Immature natural killer cell (primary cell): ENCODE results near the gene PLPP3. TPM values are rescaled to one million over a fixed set of nuclear protein-coding genes. Genes with fewer than 3 reads are reported as not detected.
"Not testable (repeated sequence)": the region's sequence is repeated elsewhere in the genome, so short reads cannot be mapped to it uniquely, and the experiment has no call there.

Experiments
- DNase-seq, 3 donors: peaks; one replicate each; pipeline ENCODE4 v3.0.0; 2022; ENCODE audit warnings: mixed read lengths in 1 of 3
- H3K27ac Mint-ChIP-seq, 6 donors: one replicate each; pipeline ENCODE4 v1.8.0; 2020; ENCODE audit warnings: mixed read lengths in 6 of 6, mild to moderate bottlenecking in 5 of 6, inconsistent platforms in 4 of 6, moderate library complexity in 3 of 6
- H3K27me3 Mint-ChIP-seq, 3 donors: one replicate each; pipeline ENCODE4 v1.8.0; 2020 to 2021; ENCODE audit warnings: low read depth in 3 of 3, mild to moderate bottlenecking in 3 of 3, mixed read lengths in 3 of 3, moderate library complexity in 3 of 3, inconsistent platforms in 1 of 3
- H3K36me3 Mint-ChIP-seq, 3 donors: one replicate each; pipeline ENCODE4 v1.8.0; 2020; ENCODE audit warnings: mixed read lengths in 3 of 3, inconsistent platforms in 2 of 3, mild to moderate bottlenecking in 2 of 3
- H3K4me1 Mint-ChIP-seq, 2 donors: one replicate each; pipeline ENCODE4 v1.8.0; 2020; ENCODE audit warnings: inconsistent platforms in 2 of 2, mild to moderate bottlenecking in 2 of 2, mixed read lengths in 2 of 2, moderate library complexity in 1 of 2
- H3K4me3 Mint-ChIP-seq, 5 donors: one replicate each; pipeline ENCODE4 v1.8.0; 2020; ENCODE audit warnings: mild to moderate bottlenecking in 5 of 5, mixed read lengths in 5 of 5, inconsistent platforms in 3 of 5, moderate library complexity in 3 of 5
- H3K9me3 Mint-ChIP-seq, 6 donors: one replicate each; pipeline ENCODE4 v1.8.0; 2020; ENCODE audit warnings: mild to moderate bottlenecking in 6 of 6, mixed read lengths in 6 of 6, inconsistent platforms in 4 of 6, moderate library complexity in 3 of 6
- polyA plus RNA-seq, 3 donors: library from polyadenylated mRNA; unstranded; fragments of 300-500 nt; fragmentation: Illumina TruSeq; gene quantifications; one replicate each; pipeline ENCODE4 v1.2.3, GENCODE V29; 2021

PLPP3 gene
- polyA plus RNA-seq = not detected

DNA sequence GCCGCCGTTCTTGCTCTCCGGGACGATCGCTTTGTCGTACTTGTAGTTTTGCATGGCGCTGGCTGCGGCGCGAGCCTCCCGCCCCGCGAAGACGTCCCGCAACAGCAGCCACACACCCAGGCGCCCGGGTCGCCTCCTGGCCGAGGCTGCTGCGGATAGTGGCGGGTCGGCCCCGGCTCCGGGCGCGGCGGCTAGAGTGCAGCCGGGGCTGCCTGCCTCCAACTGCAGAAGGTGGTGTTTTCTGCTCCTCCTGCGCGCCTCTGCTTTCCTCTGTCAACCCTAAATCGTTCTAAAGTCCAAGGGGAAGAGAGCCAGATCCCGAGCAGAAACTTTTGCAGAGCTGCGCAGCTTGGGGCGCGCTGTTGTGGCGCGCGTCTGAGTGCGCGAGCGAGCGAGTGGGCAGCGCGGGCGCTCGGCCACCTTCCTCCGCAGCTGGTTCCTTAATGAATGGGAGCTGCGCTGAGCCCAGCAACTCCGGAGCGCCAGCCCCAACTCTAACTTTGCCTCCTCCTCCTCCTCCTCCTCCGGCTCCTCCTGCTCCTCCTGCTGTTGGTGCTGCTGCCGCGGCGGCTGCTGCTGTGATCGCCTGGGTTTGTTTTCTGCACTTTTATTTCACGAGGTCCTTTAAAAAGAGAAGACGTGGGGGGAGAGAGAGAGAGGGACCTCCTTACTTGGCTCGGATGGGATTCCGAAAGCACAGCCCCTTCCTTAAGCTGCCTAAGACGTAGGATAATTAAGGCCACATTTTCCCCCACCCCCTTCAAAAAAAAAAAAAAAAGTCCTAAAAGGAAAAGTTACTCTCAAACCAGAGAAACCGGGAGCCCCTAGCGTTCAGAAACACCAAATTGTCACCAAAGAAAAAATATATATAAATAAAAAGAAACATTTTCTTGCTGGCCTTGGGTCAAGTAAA, at the start of gene PLPP3:
Gene PLPP3 (minus strand): TSS at position 601 of the 913 bp plus-strand sequence. CDS start 547 bp downstream, at position 54.
- H3K36me3 Mint-ChIP-seq = no peaks in the 10 kb centered on the region
- no peak within 1 kb of the TSS for H3K27ac Mint-ChIP-seq
- DNase-seq = no peak
- peaks cover 0 to 3% of the 10 kb centered on the region in 2 donors for H3K4me1 Mint-ChIP-seq
- peak within 1 kb of the TSS; percentile 25 to 64 (median 50) for H3K4me3 Mint-ChIP-seq
- H3K27me3 Mint-ChIP-seq = peaks cover 6 to 17% (median 11%) of the 10 kb centered on the region in 3 donors
- no peaks in the 10 kb centered on the region for H3K9me3 Mint-ChIP-seq

DNA sequence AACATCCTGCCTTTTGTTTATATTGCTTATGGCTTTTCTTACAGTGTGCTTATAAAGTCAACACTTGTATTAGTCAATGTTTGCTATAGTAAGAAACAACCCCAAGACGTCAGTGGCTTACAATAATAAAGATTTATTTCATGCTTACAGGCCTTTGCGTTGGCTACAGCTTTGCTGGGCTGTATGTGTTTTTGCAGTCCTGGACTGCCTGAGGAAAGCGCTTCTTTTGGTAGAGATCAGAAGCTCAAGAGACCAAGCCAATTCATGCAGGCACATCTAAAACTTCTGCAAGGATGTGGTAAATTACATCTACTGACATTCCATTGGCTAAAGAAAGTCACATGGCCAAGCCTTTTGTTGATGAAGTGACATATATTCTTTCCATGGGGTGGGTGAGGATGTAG, 48.3 kb upstream of the PLPP3 start:
- Mint-ChIP-seq H3K27me3 (peaks cover 2 to 5% (median 3%) of the 10 kb centered on the region in 3 donors), H3K4me1 (no peaks in the 10 kb centered on the region), H3K36me3 (no peaks in the 10 kb centered on the region), H3K9me3 (peaks cover 0 to 6% (median under 1%) of the 10 kb centered on the region in 6 donors), H3K4me3 (no peak overlapping the region), H3K27ac (no peak overlapping the region)
- no peak for DNase-seq

DNA sequence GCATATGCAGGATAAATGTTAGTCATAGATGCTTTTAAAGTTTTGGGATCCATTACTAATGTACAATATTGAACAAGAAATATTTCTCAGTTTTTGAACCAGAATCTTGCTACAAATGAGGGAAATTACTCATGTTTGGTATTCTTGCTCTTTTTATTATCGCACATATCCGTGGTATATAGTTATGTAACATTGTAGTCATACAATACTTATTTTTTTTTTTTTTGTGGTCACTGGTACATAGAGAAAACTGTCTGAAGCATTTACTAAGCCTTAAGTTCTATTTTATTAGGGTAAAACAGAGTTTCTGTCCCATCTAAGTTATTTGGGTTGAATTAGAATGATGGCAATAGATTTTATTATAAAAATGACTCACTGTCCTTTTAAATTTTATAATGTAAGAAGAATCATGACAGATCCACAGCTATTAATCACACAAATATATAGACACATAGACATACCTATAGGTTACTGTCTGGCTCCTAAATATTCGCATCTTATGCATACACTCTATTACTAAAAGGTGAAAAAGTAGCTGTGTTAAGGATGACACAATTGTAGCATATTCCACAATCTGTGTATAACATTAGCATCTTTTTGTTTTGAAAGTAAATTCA, 47.8 kb upstream of the PLPP3 start:
- peaks cover 0 to 5% (median under 1%) of the 10 kb centered on the region in 6 donors for H3K9me3 Mint-ChIP-seq
- H3K27ac Mint-ChIP-seq = no peak overlapping the region
- no peak overlapping the region for H3K4me3 Mint-ChIP-seq
- no peaks in the 10 kb centered on the region for H3K36me3 Mint-ChIP-seq
- H3K27me3 Mint-ChIP-seq = peaks cover 2 to 5% (median 3%) of the 10 kb centered on the region in 3 donors
- no peak for DNase-seq
- H3K4me1 Mint-ChIP-seq = no peaks in the 10 kb centered on the region

DNA sequence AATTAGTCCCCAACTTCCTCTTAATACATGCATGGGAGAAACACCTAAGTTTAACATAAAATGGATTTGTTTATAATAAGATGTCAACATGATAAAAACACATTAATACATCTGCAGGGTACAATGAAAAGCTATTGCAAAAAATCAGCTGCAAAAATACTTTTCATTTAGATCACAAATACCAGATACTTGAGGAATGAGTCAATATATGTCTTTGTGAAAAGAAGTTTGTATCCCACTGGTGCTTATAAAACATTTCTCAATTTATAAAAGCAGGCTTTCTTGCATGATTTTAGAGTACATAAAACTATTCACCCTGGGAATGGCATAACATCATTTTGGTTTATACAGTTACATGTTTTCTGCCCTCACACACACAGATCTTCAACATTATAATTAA, 47.2 kb upstream of the PLPP3 start:
- H3K27me3 Mint-ChIP-seq = peaks cover 2 to 7% (median 5%) of the 10 kb centered on the region in 3 donors
- no peak overlapping the region for H3K4me3 Mint-ChIP-seq
- H3K27ac Mint-ChIP-seq = no peak overlapping the region
- H3K9me3 Mint-ChIP-seq = peaks cover 0 to 5% (median under 1%) of the 10 kb centered on the region in 6 donors
- no peak for DNase-seq
- H3K36me3 Mint-ChIP-seq = no peaks in the 10 kb centered on the region
- no peaks in the 10 kb centered on the region for H3K4me1 Mint-ChIP-seq

DNA sequence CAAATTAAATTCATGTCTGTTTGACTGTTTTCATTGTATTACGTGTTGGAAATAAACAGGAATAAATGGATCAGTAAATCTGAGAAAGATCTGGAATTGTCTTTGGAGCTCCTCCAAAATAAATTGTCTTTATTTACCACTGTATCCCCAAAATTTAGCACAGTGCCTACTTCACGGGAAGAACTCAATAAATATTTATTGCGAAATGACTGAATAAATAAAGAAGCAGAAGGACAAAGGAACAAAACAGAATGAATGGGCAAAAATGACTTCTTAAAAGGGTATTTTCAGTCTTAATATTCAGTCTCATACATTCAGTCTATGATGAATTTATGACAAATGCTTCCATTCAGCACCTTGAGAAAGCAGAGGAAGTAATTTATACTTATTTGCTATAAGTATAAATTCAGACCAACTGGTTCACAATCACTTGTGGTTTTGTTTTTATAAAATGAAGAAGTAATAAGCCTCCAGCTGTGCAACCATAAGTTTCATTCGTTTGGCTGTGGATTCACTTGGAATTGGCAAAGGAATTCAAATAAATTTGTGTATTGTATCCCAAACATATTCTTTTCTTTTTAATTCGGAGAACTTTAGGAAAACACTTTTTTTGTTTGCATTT, 46.6 kb upstream of the PLPP3 start:
- Mint-ChIP-seq H3K4me1 (no peaks in the 10 kb centered on the region), H3K27me3 (peaks cover 2 to 7% (median 5%) of the 10 kb centered on the region in 3 donors), H3K9me3 (peaks cover 0 to 5% (median under 1%) of the 10 kb centered on the region in 6 donors), H3K36me3 (no peaks in the 10 kb centered on the region), H3K27ac (no peak overlapping the region), H3K4me3 (no peak overlapping the region)
- DNase-seq = no peak

DNA sequence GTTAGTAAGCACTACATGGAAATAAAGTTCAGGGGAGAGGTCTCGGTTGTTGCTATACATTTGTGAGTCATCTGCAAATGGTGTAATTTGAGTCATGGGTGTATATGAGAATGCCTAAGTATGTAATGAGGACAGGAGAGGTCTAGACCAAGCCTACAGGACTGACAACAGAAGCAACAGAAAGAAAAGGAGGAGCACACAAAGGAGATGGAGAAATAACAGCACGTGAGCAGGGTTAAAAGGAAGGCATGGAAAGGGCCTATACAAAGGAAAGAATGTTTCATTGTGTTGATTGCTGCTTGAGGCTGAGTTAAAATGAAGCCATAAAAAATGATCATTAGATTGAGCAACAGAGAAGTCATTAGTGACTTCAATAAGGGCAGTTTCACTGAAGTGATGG, 37.8 kb upstream of the PLPP3 start:
- Mint-ChIP-seq H3K36me3 (no peaks in the 10 kb centered on the region), H3K4me1 (no peaks in the 10 kb centered on the region), H3K9me3 (peaks cover 0 to 3% (median 0%) of the 10 kb centered on the region in 6 donors), H3K27me3 (peaks cover 3% of the 10 kb centered on the region in 3 donors), H3K4me3 (no peak overlapping the region), H3K27ac (no peak overlapping the region)
- DNase-seq = no peak

DNA sequence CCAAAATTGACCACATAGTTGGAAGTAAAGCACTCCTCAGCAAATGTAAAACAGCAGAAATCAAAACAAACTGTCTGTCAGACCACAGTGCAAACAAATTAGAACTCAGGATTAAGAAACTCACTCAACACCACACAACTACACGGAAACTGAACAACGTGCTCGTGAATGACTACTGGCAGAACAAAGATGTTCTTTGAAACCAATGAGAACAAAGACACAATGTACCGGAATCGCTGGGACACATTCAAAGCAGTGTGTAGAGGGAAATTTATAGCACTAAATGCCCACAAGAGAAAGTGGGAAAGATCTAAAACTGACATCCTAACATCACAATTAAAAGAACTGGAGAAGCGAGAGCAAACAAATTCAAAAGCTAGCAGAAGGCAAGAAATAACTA, 31.4 kb upstream of the PLPP3 start:
- H3K27ac Mint-ChIP-seq, H3K9me3 Mint-ChIP-seq, H3K36me3 Mint-ChIP-seq, H3K27me3 Mint-ChIP-seq, H3K4me1 Mint-ChIP-seq, DNase-seq, H3K4me3 Mint-ChIP-seq: not testable (repeated sequence)

DNA sequence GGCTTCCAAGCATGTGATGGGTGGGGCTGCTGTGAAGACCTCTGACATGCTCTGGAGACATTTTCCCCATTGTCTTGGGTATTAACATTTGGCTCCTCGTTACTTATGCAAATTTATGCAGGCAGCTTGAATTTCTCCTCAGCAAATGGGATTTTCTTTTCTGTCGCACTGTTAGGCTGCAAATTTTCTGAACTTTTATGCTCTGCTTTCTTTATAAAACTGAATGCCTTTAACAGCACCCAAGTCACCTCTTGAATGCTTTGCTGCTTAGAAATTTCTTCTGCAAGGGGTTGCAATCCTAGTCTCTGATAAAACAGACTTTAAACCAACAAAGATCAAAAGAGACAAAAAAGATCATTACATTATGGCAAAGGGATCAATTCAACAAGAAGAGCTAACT, 30.7 kb upstream of the PLPP3 start:
- H3K27ac Mint-ChIP-seq, H3K4me3 Mint-ChIP-seq, H3K27me3 Mint-ChIP-seq, H3K4me1 Mint-ChIP-seq, H3K9me3 Mint-ChIP-seq, H3K36me3 Mint-ChIP-seq, DNase-seq: not testable (repeated sequence)

DNA sequence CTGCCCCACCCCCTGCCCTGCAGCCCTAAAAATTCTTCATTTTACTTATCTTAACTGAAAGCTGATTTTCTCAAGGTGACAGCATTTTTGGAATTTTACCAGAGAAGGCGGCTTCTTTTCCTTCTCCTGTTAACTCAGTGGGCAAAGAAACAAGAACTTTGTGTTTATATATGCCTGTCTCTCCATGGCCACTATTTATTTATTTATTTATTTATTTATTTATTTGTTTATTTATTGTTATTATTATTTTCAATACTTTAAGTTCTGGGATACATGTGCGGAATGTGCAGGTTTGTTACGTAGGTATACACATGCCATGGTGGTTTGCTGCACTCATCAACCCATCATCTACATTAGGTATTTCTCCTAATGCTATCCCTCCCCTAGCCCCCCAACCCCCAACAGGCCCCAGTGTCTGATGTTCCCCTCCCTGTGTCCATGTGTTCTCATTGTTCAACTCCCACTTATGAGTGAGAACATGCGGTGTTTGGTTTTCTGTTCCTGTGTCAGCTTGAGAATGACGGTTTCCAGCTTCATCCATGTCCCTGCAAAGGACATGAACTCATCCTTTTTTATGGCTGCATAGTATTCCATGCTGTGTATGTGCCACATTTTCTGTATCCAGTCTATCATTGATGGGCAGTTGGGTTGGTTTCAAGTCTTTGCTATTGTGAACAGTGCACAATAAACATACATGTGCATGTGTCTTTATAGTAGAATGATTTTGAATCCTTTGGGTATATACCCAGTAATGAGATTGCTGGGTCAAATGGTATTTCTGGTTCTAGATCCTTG, 16.2 kb upstream of the PLPP3 start:
- H3K36me3 Mint-ChIP-seq, H3K27me3 Mint-ChIP-seq, H3K27ac Mint-ChIP-seq, H3K9me3 Mint-ChIP-seq, H3K4me1 Mint-ChIP-seq, H3K4me3 Mint-ChIP-seq, DNase-seq: not testable (repeated sequence)

DNA sequence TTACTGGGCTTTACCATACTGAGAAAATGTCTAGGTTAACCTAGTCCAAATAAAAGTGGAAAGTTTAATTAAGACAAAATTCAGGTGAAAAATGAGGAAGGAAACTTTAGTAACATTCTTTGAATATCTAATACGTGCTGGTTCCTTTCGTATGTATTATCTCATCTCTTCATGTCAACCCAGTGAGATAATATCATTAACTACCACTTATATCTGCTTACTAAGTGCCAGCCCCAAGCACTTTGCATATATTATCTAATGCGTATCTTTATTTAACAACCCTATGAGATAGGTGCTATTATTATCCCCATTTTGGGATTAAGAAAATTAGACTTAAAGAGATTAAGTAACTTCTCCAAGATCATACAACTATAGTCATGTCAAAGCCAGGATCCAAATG, 12.5 kb upstream of the PLPP3 start:
- Mint-ChIP-seq H3K27me3 (peaks cover 0 to 3% (median 1%) of the 10 kb centered on the region in 3 donors), H3K27ac (no peak overlapping the region), H3K4me1 (no peaks in the 10 kb centered on the region), H3K36me3 (no peaks in the 10 kb centered on the region), H3K9me3 (peaks cover 0 to 3% (median 0%) of the 10 kb centered on the region in 6 donors), H3K4me3 (no peak overlapping the region)
- no peak for DNase-seq

DNA sequence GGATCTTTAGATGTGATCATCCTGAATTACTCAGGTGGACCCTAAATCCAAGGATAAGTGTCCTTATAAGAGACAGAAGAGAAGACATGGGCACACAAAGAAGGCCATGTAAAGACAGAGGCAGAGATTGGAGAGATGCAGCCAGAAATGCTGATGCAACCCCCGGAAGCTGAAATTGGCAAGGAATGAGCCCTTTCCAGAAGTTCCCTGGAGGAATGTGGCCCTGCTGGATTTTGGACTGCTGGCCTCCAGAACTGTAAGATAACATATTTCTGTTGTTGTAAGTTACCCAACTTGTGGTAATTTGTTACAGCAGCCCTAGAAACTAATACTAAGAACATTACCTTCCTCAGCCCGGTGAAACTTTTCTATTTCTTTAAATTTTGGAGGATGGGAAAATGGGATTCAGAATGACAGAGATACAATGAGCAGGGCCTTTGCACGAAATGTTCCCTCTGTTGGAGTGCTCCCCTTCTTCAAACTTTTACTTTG, 11.2 kb upstream of the PLPP3 start:
- Mint-ChIP-seq H3K36me3 (no peaks in the 10 kb centered on the region), H3K4me1 (no peaks in the 10 kb centered on the region), H3K27me3 (peaks cover 0 to 3% (median 1%) of the 10 kb centered on the region in 3 donors), H3K9me3 (no peaks in the 10 kb centered on the region), H3K4me3 (no peak overlapping the region), H3K27ac (no peak overlapping the region)
- DNase-seq = no peak

DNA sequence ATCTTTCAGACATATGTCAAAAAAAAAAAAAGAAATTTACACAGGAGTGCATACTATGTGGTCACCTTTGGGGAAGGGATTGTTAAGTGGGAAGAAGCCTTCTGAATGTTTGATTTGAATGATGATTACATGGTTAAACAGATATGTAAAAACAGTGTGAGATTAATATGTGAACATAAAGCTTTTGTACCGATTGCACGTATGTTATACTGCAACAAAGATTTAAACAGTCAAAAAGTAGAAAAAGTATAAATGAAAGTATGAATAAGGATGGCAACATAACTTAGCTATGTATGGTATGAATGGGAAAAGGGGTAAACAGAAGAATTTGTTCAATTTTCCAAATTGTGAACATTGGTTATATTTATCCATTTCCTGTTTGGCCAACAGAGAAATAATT, 10.0 kb upstream of the PLPP3 start:
- Mint-ChIP-seq H3K4me1 (no peaks in the 10 kb centered on the region), H3K9me3 (no peaks in the 10 kb centered on the region), H3K4me3 (no peak overlapping the region), H3K27ac (no peak overlapping the region), H3K36me3 (no peaks in the 10 kb centered on the region), H3K27me3 (peaks cover 0 to 3% (median 1%) of the 10 kb centered on the region in 3 donors)
- no peak for DNase-seq

DNA sequence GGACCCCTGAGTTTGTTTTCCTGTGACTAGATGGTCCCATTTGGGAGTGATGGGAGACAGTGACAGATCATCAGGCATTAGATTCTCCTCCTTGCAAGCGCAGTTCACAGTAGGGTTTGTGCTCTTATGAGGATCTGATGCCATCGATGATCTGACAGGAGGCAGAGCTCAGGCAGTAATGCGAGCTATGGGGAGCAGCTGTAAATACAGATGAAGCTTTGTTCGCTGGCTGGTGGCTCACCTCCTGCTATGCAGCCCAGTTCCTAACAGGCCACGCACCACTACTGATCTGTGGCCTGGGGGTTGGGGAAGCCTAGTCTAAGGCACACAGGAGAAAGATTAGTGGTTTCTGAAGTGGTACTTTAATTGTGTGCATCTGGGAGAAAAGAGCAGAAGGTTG, 7.1 kb upstream of the PLPP3 start:
- Mint-ChIP-seq H3K27me3 (peaks cover 0 to 5% (median 0%) of the 10 kb centered on the region in 3 donors), H3K9me3 (no peaks in the 10 kb centered on the region), H3K4me1 (no peaks in the 10 kb centered on the region), H3K27ac (no peak overlapping the region), H3K4me3 (no peak overlapping the region), H3K36me3 (no peaks in the 10 kb centered on the region)
- DNase-seq = no peak
